IPS-18c (cell line): ENCODE data around the gene TRIM7.
"Not testable (repeated sequence)": the region's sequence is repeated elsewhere in the genome, so short reads cannot be mapped to it uniquely, and the experiment has no call there.

Experiments used
- H3K4me3 ChIP-seq: 2 replicates; pipeline ENCODE4 v1.7.0; 2013; ENCODE audit warnings: low read depth, mild to moderate bottlenecking, low read length, moderate library complexity; ENCODE audit not compliant: insufficient read depth
- H3K9me3 ChIP-seq: one replicate; pipeline ENCODE4 v1.6.1; 2013; ENCODE audit warnings: mild to moderate bottlenecking, low read length, moderate library complexity; ENCODE audit not compliant: control insufficient read depth, insufficient read depth

Gene TRIM7

GRCh38 chr5:181189363-181189961, 15.5 kb downstream of the TRIM7 start:
- Histone ChIP-seq H3K9me3 (no peaks in the 10 kb centered on the region), H3K4me3 (peak overlapping the region; percentile 65)

GRCh38 chr5:181188700-181189362, 16.2 kb downstream of the TRIM7 start:
- Histone ChIP-seq H3K4me3 (peak overlapping the region; percentile 65), H3K9me3 (no peaks in the 10 kb centered on the region)

GRCh38 chr5:181187500-181188213, 17.3 kb downstream of the TRIM7 start:
- H3K4me3 ChIP-seq: peak overlapping the region; percentile 65
- H3K9me3 ChIP-seq: no peaks in the 10 kb centered on the region

- Histone ChIP-seq H3K4me3 (peak overlapping the region; percentile 65), H3K9me3 (no peaks in the 10 kb centered on the region)
Measured at GRCh38 chr5:181186986-181187499, 18.0 kb downstream of the TRIM7 start.

GRCh38 chr5:181186022-181186421, 19.0 kb downstream of the TRIM7 start:
- H3K4me3 ChIP-seq: no peak overlapping the region
- no peaks in the 10 kb centered on the region for H3K9me3 ChIP-seq

GRCh38 chr5:181185560-181185959, 19.4 kb downstream of the TRIM7 start:
- no peaks in the 10 kb centered on the region for H3K9me3 ChIP-seq
- H3K4me3 ChIP-seq: no peak overlapping the region

GRCh38 chr5:181184845-181185216, 20.2 kb downstream of the TRIM7 start:
- no peaks in the 10 kb centered on the region for H3K9me3 ChIP-seq

GRCh38 chr5:181182651-181183050, 22.3 kb downstream of the TRIM7 start:
- Histone ChIP-seq H3K4me3 (no peak overlapping the region), H3K9me3 (no peaks in the 10 kb centered on the region)

More at GRCh38 chr5:181184845-181185216, 20.2 kb downstream of the TRIM7 start:
- no peak overlapping the region for H3K4me3 ChIP-seq

- Histone ChIP-seq H3K9me3 (no peaks in the 10 kb centered on the region), H3K4me3 (no peak overlapping the region)
Measured at GRCh38 chr5:181181650-181182565, 23.1 kb downstream of the TRIM7 start.

GRCh38 chr5:181177559-181177958, 27.4 kb downstream of the TRIM7 start:
- not testable (repeated sequence) for H3K9me3 ChIP-seq, H3K4me3 ChIP-seq

GRCh38 chr5:181176254-181176952, 28.6 kb downstream of the TRIM7 start:
- Histone ChIP-seq H3K9me3 (peaks cover 2% of the 10 kb centered on the region), H3K4me3 (no peak overlapping the region)

- Histone ChIP-seq H3K9me3 (peaks cover 2% of the 10 kb centered on the region), H3K4me3 (peak overlapping the region; percentile 76)
Measured at GRCh38 chr5:181173420-181174342, 31.3 kb downstream of the TRIM7 start.

GRCh38 chr5:181173027-181173419, 32.0 kb downstream of the TRIM7 start:
- Histone ChIP-seq H3K4me3 (peak overlapping the region; percentile 76), H3K9me3 (peaks cover 2% of the 10 kb centered on the region)

- no peak overlapping the region for H3K4me3 ChIP-seq
- peaks cover 2% of the 10 kb centered on the region for H3K9me3 ChIP-seq
Measured at GRCh38 chr5:181171782-181172181, 33.2 kb downstream of the TRIM7 start.

- no peak overlapping the region for H3K4me3 ChIP-seq
- peaks cover 2% of the 10 kb centered on the region for H3K9me3 ChIP-seq
Measured at GRCh38 chr5:181170996-181171395, 34.0 kb downstream of the TRIM7 start.
